Measurements from ENCODE around the gene SLC25A19. TPM values are rescaled to one million over a fixed set of nuclear protein-coding genes. Genes with fewer than 3 reads are reported as not detected.

Gene SLC25A19
- total and polyA plus RNA-seq, 2 of the 8 experiments (the other 6 are each of a cell fraction or from before 2014, with no cell fraction given): 28.6 to 32.6 TPM

GRCh38 chr17:75334723-75335122, 45.5 kb upstream of the SLC25A19 start:
- WGBS, 2 experiments (ENCODE audit: extremely low coverage in 1 of 2, insufficient coverage in 1 of 2, insufficient read length in 1 of 2, insufficient replicate concordance in 2 of 2, low coverage in 1 of 2, low lambda C conversion rate in 2 of 2, missing lambda C conversion rate in 1 of 2): 95% methylated on average over 3 of the region's 3 CpGs; no CpG with 5 or more reads in 1 of the 2 experiments
- TF ChIP-seq CBX8 (IDR thresholded peaks at IDR 0.05; ENCODE audit: borderline replicate concordance, low read depth, low read length) (no peak), RFX5 (IDR thresholded peaks at IDR 0.05; ENCODE audit: borderline replicate concordance, low read depth, low read length) (no peak), POLR2A (IDR thresholded peaks at IDR 0.05; ENCODE audit: control extremely low read depth in 1 of 2, low read depth in 2 of 2, low read length in 2 of 2) (no peak), CTCF (IDR thresholded peaks at IDR 0.05; ENCODE audit: control extremely low read depth in 1 of 3, insufficient read depth in 1 of 3, low read depth in 1 of 3, low read length in 3 of 3) (no peak), SRF (IDR thresholded peaks at IDR 0.05; ENCODE audit: low read depth, low read length) (no peak)

More at GRCh38 chr17:75334723-75335122, 45.5 kb upstream of the SLC25A19 start:
- H2AFZ ChIP-seq (ENCODE audit: low read length): no peak overlapping the region
- H3K23ac ChIP-seq (ENCODE audit: insufficient read length): no peak overlapping the region
- H3K4me3 ChIP-seq (ENCODE audit: extremely low read depth in 1 of 4, insufficient read depth in 2 of 4, low read depth in 3 of 4, low read length in 4 of 4): no peak overlapping the region
- H2BK15ac ChIP-seq (ENCODE audit: low read length): no peak overlapping the region
- FAIRE-seq (no peak), DNase-seq (ENCODE audit: low read depth in 1 of 2, low spot score in 2 of 2) (no peak)
- no peak overlapping the region for H2BK5ac ChIP-seq (ENCODE audit: low read depth, low read length)
- H3K9me3 ChIP-seq (ENCODE audit: insufficient read depth in 2 of 2, low read depth in 1 of 2, low read length in 1 of 2): no peaks in the 10 kb centered on the region
- no peak overlapping the region for H3K18ac ChIP-seq (ENCODE audit: extremely low read depth, low read length)
- no peak overlapping the region for H3K27ac ChIP-seq (ENCODE audit: low read depth, low read length)
- no peak overlapping the region for H3K14ac ChIP-seq (ENCODE audit: insufficient read length)
- H4K5ac ChIP-seq (ENCODE audit: insufficient read length, low read depth, low read length): no peak overlapping the region
- CTCF ChIA-PET (ENCODE audit: partially characterized antibody): interaction anchor here (0.6 to 4.5 kb wide), 6 partner anchors 12 to 78 kb away, joined by 3 to 26 read pairs (median 6); no protein-coding TSS in a partner anchor
- no peak overlapping the region for H2BK120ac ChIP-seq (replicated peaks; ENCODE audit: low read depth, low read length)
- no peak overlapping the region for H2AK5ac ChIP-seq (ENCODE audit: low read depth, low read length)
- no peaks in the 10 kb centered on the region for H3K23me2 ChIP-seq (ENCODE audit: low read depth, low read length)
- POLR2A ChIA-PET (ENCODE audit: partially characterized antibody): interaction anchor here (1.1 to 2.7 kb wide), 2 partner anchors 11 to 59 kb away, joined by 3 to 17 read pairs; no protein-coding TSS in a partner anchor
- H2BK20ac ChIP-seq (ENCODE audit: low read length): no peak overlapping the region
- peaks cover 0 to 7% of the 10 kb centered on the region in 2 experiments for H4K20me1 ChIP-seq (replicated peaks in 1 of 2; ENCODE audit: control insufficient read depth in 1 of 2, insufficient read depth in 2 of 2, low read length in 2 of 2)
- no peak overlapping the region for H3K4me2 ChIP-seq (ENCODE audit: insufficient read depth in 1 of 2, low read depth in 2 of 2, low read length in 2 of 2)
- H3K79me2 ChIP-seq (ENCODE audit: control insufficient read depth in 1 of 2, insufficient read depth in 2 of 2, low read length in 2 of 2): peaks cover 6 to 61% of the 10 kb centered on the region in 2 experiments; a peak in 3 of 4 replicates
- H4K91ac ChIP-seq (replicated peaks; ENCODE audit: insufficient read length, low read length): no peak overlapping the region
- peaks cover 0 to 9% (median 4%) of the 10 kb centered on the region in 4 experiments; a peak in 2 of 7 replicates for H3K4me1 ChIP-seq (replicated peaks in 1 of 4; ENCODE audit: control insufficient read depth in 3 of 4, insufficient read depth in 4 of 4, low read length in 3 of 4)
- no peak overlapping the region for H2BK12ac ChIP-seq (ENCODE audit: low read depth, low read length)
- H3K4ac ChIP-seq (replicated peaks; ENCODE audit: insufficient read length, low read depth, low read length): no peak overlapping the region
- no peaks in the 10 kb centered on the region; a peak in 2 of 8 replicates for H3K36me3 ChIP-seq (ENCODE audit: control insufficient read depth in 2 of 4, insufficient read depth in 4 of 4, low read length in 3 of 4)
- no peak overlapping the region for H3K56ac ChIP-seq (replicated peaks; ENCODE audit: insufficient read length, low read depth, low read length)
- H3K9ac ChIP-seq (replicated peaks in 1 of 4; ENCODE audit: extremely low read depth in 1 of 4, low read depth in 3 of 4, low read length in 3 of 4): no peak overlapping the region
- H3K79me1 ChIP-seq (ENCODE audit: low read depth, low read length): peaks cover 11% of the 10 kb centered on the region
- no peaks in the 10 kb centered on the region for H3K27me3 ChIP-seq (replicated peaks in 1 of 4; ENCODE audit: control insufficient read depth in 3 of 4, extremely low read depth in 1 of 4, insufficient read depth in 3 of 4, low read length in 3 of 4)
- no peak overlapping the region for H4K8ac ChIP-seq (ENCODE audit: extremely low read depth, insufficient read depth, low read length)
